Stimulated activated CD8-positive, alpha-beta memory T cell treated with anti-CD3 and anti-CD28 coated beads, Interleukin-4, amount 100 ng/mL, for 48 hours (primary cell): Measurements from ENCODE around the gene MRPL36.
"Not testable (repeated sequence)": the region's sequence is repeated elsewhere in the genome, so short reads cannot be mapped to it uniquely, and the experiment has no call there.

ENCODE experiments used
- DNase-seq: peaks from one replicate; pipeline ENCODE4 v3.0.0-alpha.2; 2020

MRPL36 gene

GRCh38 chr5:1799602-1800471, at the start of gene MRPL36:
MRPL36 (minus strand) TSS chr5:1799837; CDS start chr5:1798935, 902 bp downstream.
- peak; percentile 94 for DNase-seq

GRCh38 chr5:1847611-1848010, 48.0 kb upstream of the MRPL36 start:
- DNase-seq: no peak

GRCh38 chr5:1847056-1847455, 47.4 kb upstream of the MRPL36 start:
- no peak for DNase-seq

GRCh38 chr5:1846583-1846982, 46.9 kb upstream of the MRPL36 start:
- no peak for DNase-seq

- no peak for DNase-seq
Observed at GRCh38 chr5:1845696-1846095, 46.1 kb upstream of the MRPL36 start.

- no peak for DNase-seq
Observed at GRCh38 chr5:1844708-1845436, 45.2 kb upstream of the MRPL36 start.

- DNase-seq: not testable (repeated sequence)
Observed at GRCh38 chr5:1843761-1844160, 44.1 kb upstream of the MRPL36 start.

- DNase-seq: no peak
Observed at GRCh38 chr5:1842004-1842819, 42.6 kb upstream of the MRPL36 start.

GRCh38 chr5:1840741-1841521, 41.3 kb upstream of the MRPL36 start:
- DNase-seq: no peak

GRCh38 chr5:1840071-1840547, 40.5 kb upstream of the MRPL36 start:
- no peak for DNase-seq

GRCh38 chr5:1838013-1838412, 38.4 kb upstream of the MRPL36 start:
- DNase-seq: no peak

- no peak for DNase-seq
Observed at GRCh38 chr5:1836891-1837880, 37.5 kb upstream of the MRPL36 start.

- DNase-seq: no peak
Observed at GRCh38 chr5:1836176-1836890, 36.7 kb upstream of the MRPL36 start.

- no peak for DNase-seq
Observed at GRCh38 chr5:1835431-1835830, 35.8 kb upstream of the MRPL36 start.

- no peak for DNase-seq
Observed at GRCh38 chr5:1834721-1835429, 35.2 kb upstream of the MRPL36 start.

- DNase-seq: no peak
Observed at GRCh38 chr5:1834022-1834551, 34.5 kb upstream of the MRPL36 start.

GRCh38 chr5:1833264-1834021, 33.8 kb upstream of the MRPL36 start:
- no peak for DNase-seq

- DNase-seq: no peak
Observed at GRCh38 chr5:1832511-1833250, 33.0 kb upstream of the MRPL36 start.
